A549 (cell line): Measurements from ENCODE around the gene TLK1. TPM values are rescaled to one million over a fixed set of nuclear protein-coding genes. Genes with fewer than 3 reads are reported as not detected.

Experiments used
- ATAC-seq, 2 experiments: fragments of 200-7000 bp in 1 of 2; fragments of >200 bp in 1 of 2; cut with Nextera tagmentation in 1 of 2; cut with Tn5 transposase in 1 of 2; 3 replicates each; pipeline versions ENCODE4 v1.8.0 to v1.9.1; 2018 to 2020; ENCODE audit warnings: mild to moderate bottlenecking in 1 of 2, moderate library complexity in 1 of 2
- CTCF ChIA-PET: fragments of 300-600 bp; sonication (Branson Sonifier 250); formaldehyde crosslinking; extraction: SDS; loops from one replicate; lab custom pipeline; 2021; ENCODE audit warnings: antibody characterized with exemption, inconsistent platforms; lab: Yijun Ruan, JAX
- POLR2A ChIA-PET: fragments of 350-600 bp; formaldehyde crosslinking; extraction: SDS; loops from one replicate; lab custom pipeline; 2021; ENCODE audit warnings: antibody characterized with exemption, inconsistent platforms; lab: Yijun Ruan, JAX
- DNase-seq, 2 experiments: peaks; one replicate each; pipeline versions ENCODE4 v3.0.0 to v3.0.0-alpha.2; 2011 to 2016; ENCODE audit warnings: low read depth in 1 of 2, low spot score in 1 of 2
- FAIRE-seq: peaks from 2 replicates; lab custom pipeline; 2011; peaks lifted over from hg19 to GRCh38; lab: Jason Lieb, UNC
- H3K27ac ChIP-seq, 2 experiments: fragments of >200 bp; sonication (Bioruptor Twin); formaldehyde crosslinking; 3 replicates each; pipeline ENCODE4 v1.5.1; 2016 to 2017
- H3K4me1 ChIP-seq: fragments of >200 bp; sonication (Bioruptor Twin); formaldehyde crosslinking; 3 replicates; pipeline ENCODE4 v1.6.1; 2016
- H3K4me2 ChIP-seq: fragments of >200 bp; sonication (Bioruptor Twin); formaldehyde crosslinking; 3 replicates; pipeline ENCODE4 v1.6.1; 2016
- H3K4me3 ChIP-seq: fragments of >200 bp; sonication (Bioruptor Twin); formaldehyde crosslinking; 3 replicates; pipeline ENCODE4 v1.5.1; 2016
- H3K9me3 ChIP-seq: fragments of >200 bp; sonication (Bioruptor Twin); formaldehyde crosslinking; 3 replicates; pipeline ENCODE4 v1.6.1; 2016
- BHLHE40 ChIP-seq: IDR thresholded peaks from 2 replicates; pipeline ENCODE4 v1.6.1; 2012; ENCODE audit warnings: low read depth, low read length, inconsistent platforms
- CEBPB ChIP-seq, 2 experiments: fragments of >200 bp in 1 of 2; sonication (Bioruptor Twin) in 1 of 2; formaldehyde crosslinking in 1 of 2; IDR thresholded peaks; 2 replicates each; pipeline ENCODE4 v1.6.1; 2012 to 2016
- CHD4 ChIP-seq: fragments of 200-600 bp; sonication (generic); IDR thresholded peaks from 2 replicates; pipeline ENCODE4 v1.6.1; 2016; ENCODE audit warnings: antibody characterized with exemption, mild to moderate bottlenecking, borderline replicate concordance
- EP300 ChIP-seq, 2 experiments: fragments of >200 bp; sonication (Bioruptor Twin); formaldehyde crosslinking; IDR thresholded peaks; 2 replicates in 1 of 2; 3 replicates in 1 of 2; pipeline ENCODE4 v1.6.1; 2016 to 2017
- FOXS1 ChIP-seq: fragments of 250-450 bp; sonication (Bioruptor Pico); IDR thresholded peaks from 2 replicates; pipeline ENCODE4 v1.5.0; 2020; ENCODE audit warnings: mild to moderate bottlenecking, moderate library complexity
- GATA3 ChIP-seq: IDR thresholded peaks from 2 replicates; pipeline ENCODE4 v1.6.1; 2012; ENCODE audit warnings: borderline replicate concordance
- HDAC2 ChIP-seq: fragments of 200-600 bp; sonication (generic); IDR thresholded peaks from 2 replicates; pipeline ENCODE4 v1.6.1; 2016
- HEYL ChIP-seq: fragments of 250-450 bp; sonication (Bioruptor Pico); IDR thresholded peaks from 2 replicates; pipeline ENCODE4 v1.8.0; 2021; ENCODE audit warnings: mild to moderate bottlenecking, moderate library complexity
- HOXA7 ChIP-seq: fragments of 250-450 bp; sonication (Bioruptor Pico); IDR thresholded peaks from 2 replicates; pipeline ENCODE4 v1.5.0; 2020; ENCODE audit warnings: mild to moderate bottlenecking, moderate library complexity
- NFE2L2 ChIP-seq: fragments of 150-350 bp; conservative IDR thresholded peaks from 2 replicates; pipeline ENCODE4 v1.6.1; 2014; ENCODE audit warnings: low read length
- NPAS2 ChIP-seq: fragments of 250-450 bp; sonication (Bioruptor Pico); IDR thresholded peaks from 2 replicates; pipeline ENCODE4 v1.8.0; 2022; ENCODE audit warnings: mild to moderate bottlenecking, moderate library complexity, borderline replicate concordance
- POLR2A ChIP-seq: IDR thresholded peaks from 2 replicates; pipeline ENCODE4 v1.6.1; 2012; ENCODE audit warnings: mild to moderate bottlenecking, low read length
- RAD21 ChIP-seq, 2 experiments: fragments of >200 bp in 1 of 2; sonication (Bioruptor Twin) in 1 of 2; formaldehyde crosslinking in 1 of 2; IDR thresholded peaks in 1 of 2; conservative IDR thresholded peaks in 1 of 2; 2 replicates in 1 of 2; 3 replicates in 1 of 2; pipeline ENCODE4 v1.6.1; 2012 to 2018; ENCODE audit warnings: inconsistent platforms in 1 of 2
- RARB ChIP-seq: fragments of 250-450 bp; sonication (Bioruptor Pico); IDR thresholded peaks from 2 replicates; pipeline ENCODE4 v1.8.0; 2021; ENCODE audit warnings: mild to moderate bottlenecking, moderate library complexity
- TFCP2L1 ChIP-seq: fragments of 250-450 bp; sonication (Bioruptor Pico); IDR thresholded peaks from 2 replicates; pipeline ENCODE4 v1.5.0; 2021; ENCODE audit warnings: mild to moderate bottlenecking
- WGBS: methylation state at CpG from one replicate; pipeline ENCODE4 v1.1.6; 2017; ENCODE audit errors: missing lambda C conversion rate; 5-methylcytosine and 5-hydroxymethylcytosine counted together
- polyA plus RNA-seq, 4 experiments: library from polyadenylated mRNA; depleted of rRNA in 3 of 4; stranded (reverse); fragments of >200 nt; fragmentation: RNase III in 1 of 4; extraction: RNeasy Plus Mini Kit Qiagen cat#74134 plus additional on column Dnase treatment in 1 of 4; gene quantifications; 2 replicates in 3 of 4; 3 replicates in 1 of 4; pipeline ENCODE4 v1.2.3, GENCODE V29; 2011 to 2017
- TF ChIP-seq, protein P1 (sequence below): fragments of >200 bp; sonication (Bioruptor Twin); formaldehyde crosslinking; IDR thresholded peaks from 3 replicates; pipeline ENCODE4 v1.5.1; 2016
- TF ChIP-seq, protein P2 (sequence below): fragments of 450-650 bp; IDR thresholded peaks from 2 replicates; pipeline ENCODE4 v1.6.1; 2014; ENCODE audit warnings: antibody characterized with exemption
- TF ChIP-seq, protein P3 (sequence below): fragments of 200-600 bp; sonication (generic); IDR thresholded peaks from 2 replicates; pipeline ENCODE4 v1.6.1; 2016; ENCODE audit warnings: antibody characterized with exemption, mild to moderate bottlenecking, moderate library complexity
- TF ChIP-seq, protein P4 (sequence below): fragments of 250-450 bp; sonication (Bioruptor Pico); IDR thresholded peaks from 2 replicates; pipeline ENCODE4 v1.5.0; 2020; ENCODE audit warnings: low read depth, mild to moderate bottlenecking, moderate library complexity
- TF ChIP-seq, protein P5 (sequence below): fragments of 250-450 bp; sonication (Bioruptor Pico); IDR thresholded peaks from 2 replicates; pipeline ENCODE4 v1.5.0; 2021; ENCODE audit warnings: mild to moderate bottlenecking, moderate library complexity, borderline replicate concordance

Gene TLK1
- polyA plus RNA-seq, 2 of the 4 experiments (the other 2 are of a cell fraction) = 16.9 to 28.9 TPM

DNA sequence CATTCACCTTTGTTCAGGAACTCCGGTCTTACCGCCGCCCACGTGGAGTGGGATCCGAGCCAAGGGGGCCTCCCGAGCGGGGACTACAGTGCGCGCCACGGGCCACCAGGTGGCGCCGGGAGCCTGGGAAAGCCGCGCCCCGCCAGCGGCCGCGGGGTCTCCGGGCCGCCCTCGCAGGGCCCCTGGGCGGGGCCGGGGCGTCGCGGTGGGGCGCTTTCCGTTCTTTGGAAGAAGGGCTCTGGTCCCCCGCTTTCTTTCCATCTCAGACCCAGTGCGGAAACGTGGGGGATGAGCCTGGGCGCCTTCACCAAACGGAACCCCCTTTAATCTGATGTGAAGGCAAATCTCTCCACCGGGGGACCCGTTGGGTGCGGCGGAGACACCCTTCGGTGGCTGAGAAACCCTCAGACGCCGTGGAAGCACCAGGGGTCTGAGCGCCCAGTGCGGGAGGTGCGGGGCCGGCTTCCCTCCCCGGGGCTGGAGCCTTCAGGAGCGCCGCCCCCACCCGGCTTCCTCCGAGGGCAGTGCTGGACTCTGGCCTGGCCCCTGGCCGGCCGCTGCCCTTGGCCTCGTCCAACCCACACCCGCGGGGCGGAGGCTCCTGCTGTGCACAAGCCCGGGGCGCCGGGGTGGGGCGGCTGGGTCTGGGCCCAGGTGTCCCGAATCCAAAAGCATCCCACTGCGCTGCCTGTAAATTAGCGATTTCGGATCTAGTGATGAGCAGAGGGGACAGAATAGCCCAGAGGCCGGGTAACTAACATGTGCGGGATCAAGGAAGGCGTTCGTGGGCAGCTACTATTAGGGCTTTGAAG lies 187.0 kb downstream of the TLK1 start (continued):
- no peak for TF ChIP-seq GATA3
- no peak for TF ChIP-seq HDAC2
- no peak for TF ChIP-seq TFCP2L1 (CRISPR knock-in tag)
- no peak for TF ChIP-seq HOXA7
- TF ChIP-seq, protein P1, sequence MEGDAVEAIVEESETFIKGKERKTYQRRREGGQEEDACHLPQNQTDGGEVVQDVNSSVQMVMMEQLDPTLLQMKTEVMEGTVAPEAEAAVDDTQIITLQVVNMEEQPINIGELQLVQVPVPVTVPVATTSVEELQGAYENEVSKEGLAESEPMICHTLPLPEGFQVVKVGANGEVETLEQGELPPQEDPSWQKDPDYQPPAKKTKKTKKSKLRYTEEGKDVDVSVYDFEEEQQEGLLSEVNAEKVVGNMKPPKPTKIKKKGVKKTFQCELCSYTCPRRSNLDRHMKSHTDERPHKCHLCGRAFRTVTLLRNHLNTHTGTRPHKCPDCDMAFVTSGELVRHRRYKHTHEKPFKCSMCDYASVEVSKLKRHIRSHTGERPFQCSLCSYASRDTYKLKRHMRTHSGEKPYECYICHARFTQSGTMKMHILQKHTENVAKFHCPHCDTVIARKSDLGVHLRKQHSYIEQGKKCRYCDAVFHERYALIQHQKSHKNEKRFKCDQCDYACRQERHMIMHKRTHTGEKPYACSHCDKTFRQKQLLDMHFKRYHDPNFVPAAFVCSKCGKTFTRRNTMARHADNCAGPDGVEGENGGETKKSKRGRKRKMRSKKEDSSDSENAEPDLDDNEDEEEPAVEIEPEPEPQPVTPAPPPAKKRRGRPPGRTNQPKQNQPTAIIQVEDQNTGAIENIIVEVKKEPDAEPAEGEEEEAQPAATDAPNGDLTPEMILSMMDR = peak; percentile 97
- peak; percentile 80 to 99 for TF ChIP-seq RAD21 (conservative IDR thresholded peaks at IDR 0.05 in 1 of 2, IDR thresholded peaks at IDR 0.05 in 1 of 2)

DNA sequence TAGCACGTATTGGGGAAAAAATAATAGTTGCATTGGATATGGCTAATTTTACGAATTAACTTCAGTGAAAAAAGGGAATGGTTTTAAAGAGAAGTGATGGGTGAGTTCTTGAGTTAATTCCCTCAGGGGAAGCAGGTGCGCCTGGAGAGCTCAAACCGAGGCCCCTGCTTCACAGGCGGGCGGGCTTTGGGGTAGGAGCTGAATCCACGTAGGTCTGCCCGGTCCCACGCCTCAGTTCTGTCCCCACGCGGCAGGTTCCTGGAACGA lies 187.5 kb downstream of the TLK1 start:
- no peak for TF ChIP-seq CHD4
- TF ChIP-seq, protein P2, sequence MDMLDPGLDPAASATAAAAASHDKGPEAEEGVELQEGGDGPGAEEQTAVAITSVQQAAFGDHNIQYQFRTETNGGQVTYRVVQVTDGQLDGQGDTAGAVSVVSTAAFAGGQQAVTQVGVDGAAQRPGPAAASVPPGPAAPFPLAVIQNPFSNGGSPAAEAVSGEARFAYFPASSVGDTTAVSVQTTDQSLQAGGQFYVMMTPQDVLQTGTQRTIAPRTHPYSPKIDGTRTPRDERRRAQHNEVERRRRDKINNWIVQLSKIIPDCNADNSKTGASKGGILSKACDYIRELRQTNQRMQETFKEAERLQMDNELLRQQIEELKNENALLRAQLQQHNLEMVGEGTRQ = peak; percentile 21; the same call in 1 of the 2 replicates
- Histone ChIP-seq H3K27ac (peak overlapping the region; percentile 90 to 97), H3K4me2 (peak overlapping the region; percentile 76), H3K4me1 (peaks cover 9% of the 10 kb centered on the region; the same call in 1 of the 3 replicates), H3K9me3 (no peaks in the 10 kb centered on the region), H3K4me3 (peak overlapping the region; percentile 58)
- 14% methylated on average over 12 of the region's 12 CpGs for whole genome bisulfite sequencing
- ChIA-PET CTCF (interaction anchor here (0.5 to 3.0 kb wide), 29 partner anchors 9 to 988 kb away, joined by 3 to 35 read pairs (median 4); partner anchors contain the start of genes CYBRD1 and GORASP2), POLR2A (interaction anchor here (1.0 to 2.4 kb wide), 4 partner anchors 44 to 461 kb away, joined by 3 to 12 read pairs (median 4); partner anchors contain the start of genes DCAF17, GORASP2, METTL8 and TLK1)
- DNase-seq = no peak
- no peak for FAIRE-seq
- ATAC-seq = no peak

DNA sequence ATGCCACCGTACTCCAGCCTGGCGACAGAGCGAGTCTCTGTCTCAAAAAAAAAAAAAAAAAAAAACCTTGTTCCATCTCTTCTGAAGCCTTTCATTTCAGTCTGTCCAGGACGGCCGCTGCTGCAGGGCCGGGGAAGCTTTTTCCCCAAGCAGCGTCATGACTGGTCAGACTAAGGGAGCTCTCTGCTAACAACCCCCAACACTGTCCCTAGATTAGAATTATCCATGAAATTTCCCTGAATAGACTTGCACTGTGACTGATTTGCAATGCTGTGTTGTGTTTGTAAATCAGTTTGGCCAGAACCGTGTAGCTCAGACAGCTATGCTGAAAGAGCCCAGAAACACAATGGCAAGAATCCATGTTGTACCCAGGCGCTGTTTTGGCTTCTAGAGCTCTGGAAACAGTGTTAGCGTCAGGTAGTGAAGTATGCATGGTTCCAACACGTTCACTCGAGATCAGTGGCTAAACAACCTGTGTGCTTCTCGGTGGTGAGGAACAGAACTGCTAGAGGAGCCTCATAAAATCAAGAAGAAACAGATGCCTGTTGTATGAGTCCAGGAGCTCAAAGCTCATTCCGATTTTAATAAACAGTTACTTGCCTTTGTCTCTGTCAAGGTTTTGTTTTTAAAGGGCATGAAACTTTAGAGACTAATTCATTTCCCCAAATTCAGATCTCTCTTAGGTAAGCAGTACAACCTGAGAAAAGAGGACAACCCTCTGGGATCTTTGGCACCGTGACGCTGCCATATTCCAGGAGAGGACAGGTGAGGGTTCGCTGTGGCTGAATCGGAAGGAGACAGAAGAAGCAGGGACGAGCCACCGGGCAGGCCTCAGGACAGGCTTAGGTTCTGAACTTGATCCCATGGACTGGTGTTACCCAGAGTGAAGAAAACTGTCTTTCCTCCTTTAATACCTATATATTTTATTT lies 188.1 kb downstream of the TLK1 start:
- Histone ChIP-seq H3K4me1 (peaks cover 9% of the 10 kb centered on the region; the same call in 1 of the 3 replicates), H3K9me3 (no peaks in the 10 kb centered on the region), H3K27ac (peak overlapping the region; percentile 90 to 97), H3K4me2 (peak overlapping the region; percentile 76), H3K4me3 (peak overlapping the region; percentile 58)
- ATAC-seq (peak in 1 of 2 experiments; percentile 13; a peak in 4 of 6 replicates), DNase-seq (no peak), FAIRE-seq (no peak)
- ChIA-PET POLR2A (interaction anchor here (1.0 to 2.4 kb wide), 4 partner anchors 44 to 461 kb away, joined by 3 to 12 read pairs (median 4); partner anchors contain the start of genes DCAF17, GORASP2, METTL8 and TLK1), CTCF (interaction anchor here (0.5 to 3.0 kb wide), 31 partner anchors 8 to 988 kb away, joined by 3 to 35 read pairs (median 4); partner anchors contain the start of genes CYBRD1 and GORASP2)
- WGBS = 81% methylated on average over 20 of the region's 20 CpGs
- TF ChIP-seq, protein P3, sequence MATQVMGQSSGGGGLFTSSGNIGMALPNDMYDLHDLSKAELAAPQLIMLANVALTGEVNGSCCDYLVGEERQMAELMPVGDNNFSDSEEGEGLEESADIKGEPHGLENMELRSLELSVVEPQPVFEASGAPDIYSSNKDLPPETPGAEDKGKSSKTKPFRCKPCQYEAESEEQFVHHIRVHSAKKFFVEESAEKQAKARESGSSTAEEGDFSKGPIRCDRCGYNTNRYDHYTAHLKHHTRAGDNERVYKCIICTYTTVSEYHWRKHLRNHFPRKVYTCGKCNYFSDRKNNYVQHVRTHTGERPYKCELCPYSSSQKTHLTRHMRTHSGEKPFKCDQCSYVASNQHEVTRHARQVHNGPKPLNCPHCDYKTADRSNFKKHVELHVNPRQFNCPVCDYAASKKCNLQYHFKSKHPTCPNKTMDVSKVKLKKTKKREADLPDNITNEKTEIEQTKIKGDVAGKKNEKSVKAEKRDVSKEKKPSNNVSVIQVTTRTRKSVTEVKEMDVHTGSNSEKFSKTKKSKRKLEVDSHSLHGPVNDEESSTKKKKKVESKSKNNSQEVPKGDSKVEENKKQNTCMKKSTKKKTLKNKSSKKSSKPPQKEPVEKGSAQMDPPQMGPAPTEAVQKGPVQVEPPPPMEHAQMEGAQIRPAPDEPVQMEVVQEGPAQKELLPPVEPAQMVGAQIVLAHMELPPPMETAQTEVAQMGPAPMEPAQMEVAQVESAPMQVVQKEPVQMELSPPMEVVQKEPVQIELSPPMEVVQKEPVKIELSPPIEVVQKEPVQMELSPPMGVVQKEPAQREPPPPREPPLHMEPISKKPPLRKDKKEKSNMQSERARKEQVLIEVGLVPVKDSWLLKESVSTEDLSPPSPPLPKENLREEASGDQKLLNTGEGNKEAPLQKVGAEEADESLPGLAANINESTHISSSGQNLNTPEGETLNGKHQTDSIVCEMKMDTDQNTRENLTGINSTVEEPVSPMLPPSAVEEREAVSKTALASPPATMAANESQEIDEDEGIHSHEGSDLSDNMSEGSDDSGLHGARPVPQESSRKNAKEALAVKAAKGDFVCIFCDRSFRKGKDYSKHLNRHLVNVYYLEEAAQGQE = no peak
- TF ChIP-seq RAD21 (conservative IDR thresholded peaks at IDR 0.05 in 1 of 2, IDR thresholded peaks at IDR 0.05 in 1 of 2) (no peak), GATA3 (no peak), POLR2A (no peak), CEBPB (IDR thresholded peaks at IDR 0.05) (no peak), BHLHE40 (no peak), RARB (no peak), HDAC2 (no peak), FOXS1 (CRISPR knock-in tag) (no peak), NFE2L2 (no peak), EP300 (IDR thresholded peaks at IDR 0.05) (no peak), HEYL (CRISPR knock-in tag) (no peak), NPAS2 (no peak)
- TF ChIP-seq, protein P4, sequence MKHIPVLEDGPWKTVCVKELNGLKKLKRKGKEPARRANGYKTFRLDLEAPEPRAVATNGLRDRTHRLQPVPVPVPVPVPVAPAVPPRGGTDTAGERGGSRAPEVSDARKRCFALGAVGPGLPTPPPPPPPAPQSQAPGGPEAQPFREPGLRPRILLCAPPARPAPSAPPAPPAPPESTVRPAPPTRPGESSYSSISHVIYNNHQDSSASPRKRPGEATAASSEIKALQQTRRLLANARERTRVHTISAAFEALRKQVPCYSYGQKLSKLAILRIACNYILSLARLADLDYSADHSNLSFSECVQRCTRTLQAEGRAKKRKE (CRISPR knock-in tag) = no peak
- TF ChIP-seq, protein P2 = no peak
- TF ChIP-seq, protein P5, sequence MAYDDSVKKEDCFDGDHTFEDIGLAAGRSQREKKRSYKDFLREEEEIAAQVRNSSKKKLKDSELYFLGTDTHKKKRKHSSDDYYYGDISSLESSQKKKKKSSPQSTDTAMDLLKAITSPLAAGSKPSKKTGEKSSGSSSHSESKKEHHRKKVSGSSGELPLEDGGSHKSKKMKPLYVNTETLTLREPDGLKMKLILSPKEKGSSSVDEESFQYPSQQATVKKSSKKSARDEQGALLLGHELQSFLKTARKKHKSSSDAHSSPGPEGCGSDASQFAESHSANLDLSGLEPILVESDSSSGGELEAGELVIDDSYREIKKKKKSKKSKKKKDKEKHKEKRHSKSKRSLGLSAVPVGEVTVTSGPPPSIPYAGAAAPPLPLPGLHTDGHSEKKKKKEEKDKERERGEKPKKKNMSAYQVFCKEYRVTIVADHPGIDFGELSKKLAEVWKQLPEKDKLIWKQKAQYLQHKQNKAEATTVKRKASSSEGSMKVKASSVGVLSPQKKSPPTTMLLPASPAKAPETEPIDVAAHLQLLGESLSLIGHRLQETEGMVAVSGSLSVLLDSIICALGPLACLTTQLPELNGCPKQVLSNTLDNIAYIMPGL (CRISPR knock-in tag) = no peak
